Raji (cell line): ENCODE results near the gene NXPH3.

Experiments used
- POLR2A ChIP-seq: IDR thresholded peaks from 2 replicates; pipeline ENCODE4 v1.6.1; 2011; ENCODE audit warnings: low read depth, low read length, control low read depth; ENCODE audit not compliant: insufficient read depth

NXPH3 gene

GRCh38 chr17:49570540-49571242 lies 5.0 kb upstream of the NXPH3 start:
- no peak for TF ChIP-seq POLR2A

GRCh38 chr17:49571283-49571682 lies 4.4 kb upstream of the NXPH3 start:
- TF ChIP-seq POLR2A: no peak

DNA sequence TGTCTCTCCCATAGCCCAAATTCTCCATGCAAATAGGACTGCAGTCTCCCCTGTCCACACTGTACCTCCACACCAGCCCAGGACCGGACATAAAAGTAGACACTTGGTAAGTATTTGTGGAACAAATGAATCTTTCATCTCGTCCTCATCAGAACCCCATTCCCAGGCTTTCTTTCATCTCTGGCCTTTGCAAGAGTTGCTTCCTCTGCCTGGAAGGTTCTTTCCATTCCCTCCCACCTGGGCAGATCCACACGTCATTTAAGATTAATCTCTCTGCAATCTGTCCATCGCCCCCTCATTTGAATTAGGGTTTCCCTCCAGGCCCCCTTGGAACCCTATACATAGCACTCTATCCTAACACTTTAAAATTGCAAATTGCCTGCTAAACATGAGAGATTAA lies 3.9 kb upstream of the NXPH3 start:
- no peak for TF ChIP-seq POLR2A

GRCh38 chr17:49572226-49572625 lies 3.4 kb upstream of the NXPH3 start:
- TF ChIP-seq POLR2A: no peak

GRCh38 chr17:49572806-49573420 lies 2.8 kb upstream of the NXPH3 start:
- TF ChIP-seq POLR2A: no peak

- no peak for TF ChIP-seq POLR2A
Measured at GRCh38 chr17:49573510-49574322, 2.0 kb upstream of the NXPH3 start.

DNA sequence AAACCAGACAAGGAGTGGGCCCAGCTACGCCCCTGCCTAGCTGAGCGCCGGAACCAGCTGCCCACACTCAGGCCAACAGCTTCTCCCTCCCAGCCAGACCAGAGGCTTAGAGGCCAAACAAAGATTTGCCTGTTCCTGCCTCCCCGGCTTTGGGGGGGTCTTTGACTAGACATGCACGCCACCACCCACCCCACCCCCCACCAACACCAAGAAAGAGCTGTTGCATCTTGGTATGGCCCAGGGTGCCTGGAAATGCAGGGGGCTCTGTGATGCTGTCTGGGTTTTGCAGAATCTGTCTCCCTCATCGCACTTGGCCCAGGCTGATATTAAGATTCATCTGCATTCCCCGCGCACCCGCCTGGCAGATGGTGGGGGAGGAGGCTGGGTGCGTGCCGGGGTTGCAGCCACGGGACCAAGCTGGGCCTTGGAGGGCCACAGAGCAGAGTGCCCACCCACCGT lies 1.3 kb upstream of the NXPH3 start:
- TF ChIP-seq POLR2A: no peak

GRCh38 chr17:49574945-49575678 lies 559 bp upstream of the NXPH3 start:
- no peak for TF ChIP-seq POLR2A

DNA sequence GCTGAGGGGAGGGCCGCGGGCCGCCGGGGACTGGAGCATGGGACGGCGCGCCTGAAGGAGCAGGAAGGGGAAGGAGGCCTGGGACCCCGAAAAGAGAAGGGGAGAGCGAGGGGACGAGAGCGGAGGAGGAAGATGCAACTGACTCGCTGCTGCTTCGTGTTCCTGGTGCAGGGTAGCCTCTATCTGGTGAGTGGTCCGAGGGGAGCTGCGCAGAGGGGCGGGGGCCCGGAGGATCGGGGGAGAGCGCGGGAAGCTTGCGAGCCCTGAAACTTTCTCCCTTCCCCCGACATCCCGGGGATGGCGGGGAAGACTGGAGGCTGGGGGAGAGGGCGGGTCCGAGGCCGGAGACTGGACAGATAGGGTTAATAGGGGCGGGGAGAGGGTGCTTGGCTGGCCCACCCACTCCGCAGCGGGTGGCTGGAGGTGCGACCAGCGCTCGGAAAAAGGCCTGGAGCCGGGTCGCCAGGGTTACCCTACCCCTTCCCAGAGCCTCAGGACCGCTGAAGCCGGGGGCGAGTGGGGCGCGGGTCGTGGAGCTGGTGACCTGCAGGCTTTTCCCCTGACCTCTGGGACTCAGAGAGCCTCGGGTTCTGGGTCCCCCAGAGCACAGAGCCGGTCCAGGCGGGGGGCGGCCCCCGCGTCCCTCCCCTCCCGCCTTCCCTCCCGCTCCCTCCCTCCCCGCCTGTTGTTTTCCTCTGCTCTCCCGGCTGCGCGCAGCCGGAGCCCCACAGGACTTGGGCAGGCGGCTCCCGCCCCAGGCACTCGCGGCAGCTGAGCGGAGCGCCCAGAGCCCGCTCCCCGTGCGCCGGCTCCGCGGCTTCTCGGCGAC lies 631 bp downstream of the NXPH3 start:
- no peak for TF ChIP-seq POLR2A

- TF ChIP-seq POLR2A: no peak
Measured at GRCh38 chr17:49576917-49577649, 1.4 kb downstream of the NXPH3 start.

DNA sequence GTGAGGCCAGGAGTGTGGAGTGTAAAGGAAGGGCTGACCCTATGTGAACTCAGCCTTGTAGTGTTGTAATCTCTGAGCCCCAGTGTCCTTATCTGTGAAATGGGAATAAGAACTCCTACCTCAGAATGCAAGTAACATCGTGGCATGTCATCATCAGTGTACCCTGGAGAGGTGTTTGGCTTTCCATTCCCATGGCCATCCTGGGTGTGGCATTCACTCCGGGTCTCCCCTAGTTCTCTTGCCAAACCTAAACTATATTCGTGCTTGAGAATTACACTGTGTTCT lies 1.9 kb downstream of the NXPH3 start:
- no peak for TF ChIP-seq POLR2A

DNA sequence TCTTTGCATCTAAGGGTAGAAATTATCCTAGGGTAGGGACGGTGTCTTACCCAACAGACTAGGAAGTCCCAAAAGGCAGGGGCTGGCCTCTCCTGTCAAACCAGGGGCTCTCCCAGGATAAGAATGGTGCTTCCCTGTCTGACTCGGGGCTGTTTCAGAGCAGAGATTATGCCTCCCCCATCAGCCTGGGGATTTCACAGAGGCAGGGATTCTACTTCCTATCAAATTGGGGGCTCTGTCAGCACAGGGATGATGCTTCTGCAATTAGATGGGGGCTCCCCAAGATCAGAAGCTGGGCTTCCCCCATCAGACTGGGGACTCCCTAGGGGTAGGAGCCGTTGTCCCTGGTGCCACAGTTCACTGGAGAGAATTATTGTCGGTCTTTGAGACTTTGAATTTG lies 2.3 kb downstream of the NXPH3 start:
- TF ChIP-seq POLR2A: no peak

DNA sequence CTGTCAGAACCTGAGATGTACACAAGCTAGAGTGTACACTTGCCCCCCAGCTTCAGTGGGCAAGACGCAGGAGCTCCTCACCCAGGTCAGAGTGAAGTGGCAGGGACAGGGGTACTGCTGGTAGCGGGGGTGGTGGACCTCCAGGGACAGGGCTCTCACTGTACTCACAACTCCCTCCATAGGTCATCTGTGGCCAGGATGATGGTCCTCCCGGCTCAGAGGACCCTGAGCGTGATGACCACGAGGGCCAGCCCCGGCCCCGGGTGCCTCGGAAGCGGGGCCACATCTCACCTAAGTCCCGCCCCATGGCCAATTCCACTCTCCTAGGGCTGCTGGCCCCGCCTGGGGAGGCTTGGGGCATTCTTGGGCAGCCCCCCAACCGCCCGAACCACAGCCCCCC lies 2.7 kb downstream of the NXPH3 start:
- no peak for TF ChIP-seq POLR2A

DNA sequence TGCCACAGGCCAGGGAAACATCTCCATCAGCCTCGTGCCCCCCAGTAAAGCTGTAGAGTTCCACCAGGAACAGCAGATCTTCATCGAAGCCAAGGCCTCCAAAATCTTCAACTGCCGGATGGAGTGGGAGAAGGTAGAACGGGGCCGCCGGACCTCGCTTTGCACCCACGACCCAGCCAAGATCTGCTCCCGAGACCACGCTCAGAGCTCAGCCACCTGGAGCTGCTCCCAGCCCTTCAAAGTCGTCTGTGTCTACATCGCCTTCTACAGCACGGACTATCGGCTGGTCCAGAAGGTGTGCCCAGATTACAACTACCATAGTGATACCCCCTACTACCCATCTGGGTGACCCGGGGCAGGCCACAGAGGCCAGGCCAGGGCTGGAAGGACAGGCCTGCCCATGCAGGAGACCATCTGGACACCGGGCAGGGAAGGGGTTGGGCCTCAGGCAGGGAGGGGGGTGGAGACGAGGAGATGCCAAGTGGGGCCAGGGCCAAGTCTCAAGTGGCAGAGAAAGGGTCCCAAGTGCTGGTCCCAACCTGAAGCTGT lies 3.4 kb downstream of the NXPH3 start:
- no peak for TF ChIP-seq POLR2A
